MM.1S (cell line): ENCODE measurements around the gene ZNF672.

Experiments
- EZH2 ChIP-seq: fragments of 300-600 bp; sonication (generic); optimal IDR thresholded peaks from 2 replicates; pipeline ENCODE3; 2017; ENCODE audit warnings: low read depth, mild to moderate bottlenecking, antibody characterized with exemption, low read length, mixed read lengths
- EZH2phosphoT487 ChIP-seq: fragments of 300-600 bp; sonication (generic); IDR thresholded peaks from 2 replicates; pipeline ENCODE4 v1.6.1; 2018; ENCODE audit warnings: antibody characterized with exemption, low read length
- TF ChIP-seq, protein P1 (sequence below): fragments of 300-600 bp; sonication (generic); IDR thresholded peaks from 2 replicates; pipeline ENCODE4 v1.5.1; 2016; ENCODE audit warnings: antibody characterized with exemption, low read length, mixed read lengths

DNA sequence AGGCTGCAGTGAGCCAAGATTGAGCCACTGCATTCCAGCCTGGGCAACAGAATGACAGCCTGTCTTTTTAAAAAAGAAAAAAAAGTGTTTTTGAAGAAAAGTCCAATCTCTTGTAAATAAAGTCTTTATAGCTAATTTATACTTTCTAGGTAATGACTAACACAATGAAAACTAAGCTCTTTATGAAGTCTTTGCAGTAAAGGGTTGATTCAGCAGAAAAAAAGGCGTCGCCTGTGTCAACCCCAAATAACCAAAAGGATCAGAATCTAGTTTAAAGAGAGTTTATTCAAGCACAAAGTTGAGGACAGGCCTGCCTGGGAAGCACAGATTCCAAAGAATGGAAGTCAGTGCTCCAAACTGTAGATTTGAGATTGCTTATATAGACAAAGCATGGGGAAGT is 53.7 kb downstream of the ZNF672 start:
- TF ChIP-seq, protein P1, sequence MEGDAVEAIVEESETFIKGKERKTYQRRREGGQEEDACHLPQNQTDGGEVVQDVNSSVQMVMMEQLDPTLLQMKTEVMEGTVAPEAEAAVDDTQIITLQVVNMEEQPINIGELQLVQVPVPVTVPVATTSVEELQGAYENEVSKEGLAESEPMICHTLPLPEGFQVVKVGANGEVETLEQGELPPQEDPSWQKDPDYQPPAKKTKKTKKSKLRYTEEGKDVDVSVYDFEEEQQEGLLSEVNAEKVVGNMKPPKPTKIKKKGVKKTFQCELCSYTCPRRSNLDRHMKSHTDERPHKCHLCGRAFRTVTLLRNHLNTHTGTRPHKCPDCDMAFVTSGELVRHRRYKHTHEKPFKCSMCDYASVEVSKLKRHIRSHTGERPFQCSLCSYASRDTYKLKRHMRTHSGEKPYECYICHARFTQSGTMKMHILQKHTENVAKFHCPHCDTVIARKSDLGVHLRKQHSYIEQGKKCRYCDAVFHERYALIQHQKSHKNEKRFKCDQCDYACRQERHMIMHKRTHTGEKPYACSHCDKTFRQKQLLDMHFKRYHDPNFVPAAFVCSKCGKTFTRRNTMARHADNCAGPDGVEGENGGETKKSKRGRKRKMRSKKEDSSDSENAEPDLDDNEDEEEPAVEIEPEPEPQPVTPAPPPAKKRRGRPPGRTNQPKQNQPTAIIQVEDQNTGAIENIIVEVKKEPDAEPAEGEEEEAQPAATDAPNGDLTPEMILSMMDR: no peak
- TF ChIP-seq EZH2phosphoT487 (no peak), EZH2 (no peak)
